Neutrophil (primary cell): ENCODE measurements around the gene ZDHHC6.

Source experiments
- H3K27ac ChIP-seq: fragments of 200-600 bp; sonication (generic); 2 replicates; pipeline ENCODE4 v1.5.1; 2016; ENCODE audit warnings: mild to moderate bottlenecking, moderate library complexity
- H3K27me3 ChIP-seq: fragments of 200-600 bp; sonication (generic); 2 replicates; pipeline ENCODE4 v1.6.0; 2016; ENCODE audit warnings: mild to moderate bottlenecking
- H3K36me3 ChIP-seq: fragments of 200-600 bp; sonication (generic); 2 replicates; pipeline ENCODE4 v1.5.1; 2017
- H3K4me1 ChIP-seq, 2 experiments: fragments of 200-600 bp in 1 of 2; sonication (generic) in 1 of 2; 1 replicate in 1 of 2; 2 replicates in 1 of 2; pipeline versions ENCODE4 v1.5.1 to v1.6.1; 2013 to 2016; ENCODE audit warnings: low read depth in 1 of 2, low read length in 1 of 2, mild to moderate bottlenecking in 1 of 2, moderate library complexity in 1 of 2; ENCODE audit not compliant: control insufficient read depth in 1 of 2, insufficient read depth in 1 of 2
- H3K4me3 ChIP-seq, 2 experiments: fragments of 200-600 bp in 1 of 2; sonication (generic) in 1 of 2; 1 replicate in 1 of 2; 2 replicates in 1 of 2; pipeline ENCODE4 v1.5.1; 2013 to 2016; ENCODE audit warnings: low read depth in 1 of 2, low read length in 1 of 2, mild to moderate bottlenecking in 1 of 2, moderate library complexity in 1 of 2
- H3K9me3 ChIP-seq: fragments of 200-600 bp; sonication (generic); 2 replicates; pipeline ENCODE4 v1.5.1; 2016
- TF ChIP-seq, protein P1 (sequence below): fragments of 200-600 bp; sonication (generic); IDR thresholded peaks from 2 replicates; pipeline ENCODE4 v1.5.1; 2016; ENCODE audit warnings: antibody characterized with exemption

ZDHHC6 gene

DNA sequence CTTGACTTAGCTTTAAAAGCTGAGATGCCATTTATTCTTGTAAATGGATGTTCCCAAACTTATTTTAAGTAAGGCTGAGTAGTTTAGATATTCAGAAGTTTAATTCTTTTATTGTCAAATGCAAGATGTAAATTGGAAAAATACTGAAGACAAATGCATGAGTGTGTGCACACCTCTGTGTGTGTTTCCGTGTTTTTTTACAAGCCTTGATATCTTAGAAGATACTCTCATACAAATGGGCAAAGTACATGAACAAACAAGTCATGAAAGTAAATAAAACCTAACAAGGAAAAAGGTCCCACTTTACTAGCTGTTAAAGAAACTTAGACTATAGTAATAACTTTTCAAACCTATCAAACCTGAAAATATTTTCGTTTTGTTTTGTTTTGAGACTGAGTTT is 43.8 kb downstream of the ZDHHC6 start:
- Histone ChIP-seq H3K27me3 (no peaks in the 10 kb centered on the region), H3K27ac (no peak overlapping the region), H3K36me3 (peaks cover 72% of the 10 kb centered on the region), H3K4me3 (no peak overlapping the region), H3K4me1 (no peaks in the 10 kb centered on the region), H3K9me3 (no peaks in the 10 kb centered on the region)
- TF ChIP-seq, protein P1, sequence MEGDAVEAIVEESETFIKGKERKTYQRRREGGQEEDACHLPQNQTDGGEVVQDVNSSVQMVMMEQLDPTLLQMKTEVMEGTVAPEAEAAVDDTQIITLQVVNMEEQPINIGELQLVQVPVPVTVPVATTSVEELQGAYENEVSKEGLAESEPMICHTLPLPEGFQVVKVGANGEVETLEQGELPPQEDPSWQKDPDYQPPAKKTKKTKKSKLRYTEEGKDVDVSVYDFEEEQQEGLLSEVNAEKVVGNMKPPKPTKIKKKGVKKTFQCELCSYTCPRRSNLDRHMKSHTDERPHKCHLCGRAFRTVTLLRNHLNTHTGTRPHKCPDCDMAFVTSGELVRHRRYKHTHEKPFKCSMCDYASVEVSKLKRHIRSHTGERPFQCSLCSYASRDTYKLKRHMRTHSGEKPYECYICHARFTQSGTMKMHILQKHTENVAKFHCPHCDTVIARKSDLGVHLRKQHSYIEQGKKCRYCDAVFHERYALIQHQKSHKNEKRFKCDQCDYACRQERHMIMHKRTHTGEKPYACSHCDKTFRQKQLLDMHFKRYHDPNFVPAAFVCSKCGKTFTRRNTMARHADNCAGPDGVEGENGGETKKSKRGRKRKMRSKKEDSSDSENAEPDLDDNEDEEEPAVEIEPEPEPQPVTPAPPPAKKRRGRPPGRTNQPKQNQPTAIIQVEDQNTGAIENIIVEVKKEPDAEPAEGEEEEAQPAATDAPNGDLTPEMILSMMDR: no peak

DNA sequence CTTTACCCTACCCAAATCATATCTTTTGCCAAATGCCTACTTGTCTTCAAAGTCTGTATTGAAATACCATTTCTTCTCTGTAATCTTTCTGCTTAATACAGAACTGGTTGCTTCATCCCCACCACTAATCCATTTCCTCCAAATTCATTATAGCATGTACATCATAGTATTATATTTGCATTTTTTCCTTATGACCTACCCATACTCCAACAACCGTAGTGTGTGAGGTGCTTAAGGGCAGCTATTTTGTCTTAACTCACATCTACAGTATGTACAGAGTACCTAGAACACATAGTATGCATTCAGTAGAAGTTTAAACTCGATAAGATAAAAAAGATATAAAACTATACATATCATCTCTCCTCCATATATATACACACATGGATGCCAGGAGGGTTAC is 49.1 kb downstream of the ZDHHC6 start:
- TF ChIP-seq, protein P1: no peak
- no peaks in the 10 kb centered on the region for H3K4me1 ChIP-seq
- H3K27ac ChIP-seq: no peak overlapping the region
- no peak overlapping the region for H3K4me3 ChIP-seq
- no peaks in the 10 kb centered on the region for H3K9me3 ChIP-seq
- no peaks in the 10 kb centered on the region for H3K27me3 ChIP-seq
- peaks cover 48% of the 10 kb centered on the region for H3K36me3 ChIP-seq

DNA sequence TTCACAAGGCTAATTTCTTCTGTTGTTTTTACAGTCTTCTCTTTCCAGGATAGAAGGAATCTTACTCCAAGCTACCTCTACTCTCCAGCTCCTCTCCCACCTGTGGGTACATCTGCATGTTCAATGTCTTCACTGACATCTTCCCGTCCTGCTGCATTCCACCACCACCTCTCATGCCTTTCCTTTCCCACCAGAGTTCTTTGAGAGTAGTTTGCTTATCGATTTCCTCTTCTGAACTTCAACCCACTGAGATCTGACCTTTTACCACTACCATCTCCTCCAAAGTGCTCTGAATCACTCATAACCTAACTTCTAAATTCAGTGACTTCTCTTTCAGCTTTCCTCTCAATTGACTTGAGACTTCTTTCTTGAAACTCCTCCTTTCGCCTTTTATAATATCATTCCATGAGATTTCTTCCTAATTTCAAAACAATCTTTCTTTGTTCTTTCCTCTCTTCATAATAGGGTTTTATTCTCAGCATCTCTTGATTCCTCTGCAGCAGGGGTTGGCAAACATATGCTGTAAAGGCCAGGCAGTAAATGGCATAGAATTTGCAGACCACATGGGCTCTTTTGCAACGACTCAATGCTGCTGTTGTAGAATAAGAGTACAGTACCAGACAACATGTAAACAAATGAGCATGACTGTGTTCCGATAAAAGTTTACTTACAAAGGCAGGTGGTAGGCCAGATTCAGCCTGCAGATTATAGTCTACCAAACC is 50.7 kb downstream of the ZDHHC6 start:
- H3K27ac ChIP-seq: no peak overlapping the region
- H3K27me3 ChIP-seq: no peaks in the 10 kb centered on the region
- H3K4me3 ChIP-seq: no peak overlapping the region
- H3K36me3 ChIP-seq: peaks cover 40% of the 10 kb centered on the region
- no peaks in the 10 kb centered on the region for H3K9me3 ChIP-seq
- TF ChIP-seq, protein P1: no peak
- H3K4me1 ChIP-seq: peaks cover 0 to 4% of the 10 kb centered on the region in 2 experiments

DNA sequence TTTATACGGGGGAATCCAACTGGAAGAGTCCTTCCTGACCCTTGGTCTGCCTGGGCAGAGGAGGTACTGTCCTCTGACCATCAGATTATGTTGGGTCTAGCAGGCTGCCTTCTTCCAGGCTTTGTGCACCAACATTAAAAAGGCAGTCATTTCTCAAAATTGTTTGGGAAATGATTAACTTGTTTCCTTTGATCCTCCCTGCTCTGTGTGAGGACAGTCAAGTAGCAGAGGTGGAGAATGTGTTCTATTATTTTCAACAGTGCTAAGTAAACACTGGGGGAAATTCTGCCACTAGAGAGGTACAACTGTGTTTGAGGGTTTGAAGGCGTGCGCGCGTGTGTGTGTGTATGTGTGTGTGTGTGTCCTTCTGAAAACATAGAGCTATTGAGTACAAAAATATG is 52.2 kb downstream of the ZDHHC6 start:
- no peak overlapping the region for H3K4me3 ChIP-seq
- peaks cover 4 to 14% of the 10 kb centered on the region in 2 experiments for H3K4me1 ChIP-seq
- H3K27me3 ChIP-seq: no peaks in the 10 kb centered on the region
- TF ChIP-seq, protein P1: no peak
- H3K9me3 ChIP-seq: no peaks in the 10 kb centered on the region
- peaks cover 36% of the 10 kb centered on the region for H3K36me3 ChIP-seq
- no peak overlapping the region for H3K27ac ChIP-seq

DNA sequence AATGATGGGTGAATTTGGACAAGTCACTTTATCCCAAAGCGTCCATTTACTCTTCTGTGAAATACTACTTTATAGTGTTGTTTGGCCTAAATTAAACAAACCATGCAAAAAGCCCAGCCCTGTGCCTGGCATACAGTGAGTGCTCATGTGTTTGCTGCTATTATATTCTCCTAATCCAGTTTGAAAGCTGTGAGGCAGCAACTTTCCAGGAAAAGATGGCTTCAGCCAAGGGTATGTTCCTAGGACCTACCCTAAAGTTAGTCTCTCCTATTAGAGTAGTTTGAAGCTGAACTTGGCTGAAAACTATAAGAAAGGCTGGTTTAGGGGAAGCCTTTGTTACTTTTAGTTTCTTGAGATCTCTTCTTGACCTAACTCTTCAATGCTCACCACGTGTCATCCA is 52.9 kb downstream of the ZDHHC6 start:
- Histone ChIP-seq H3K4me3 (no peak overlapping the region), H3K9me3 (no peaks in the 10 kb centered on the region), H3K27ac (no peak overlapping the region), H3K27me3 (no peaks in the 10 kb centered on the region), H3K36me3 (peaks cover 30% of the 10 kb centered on the region), H3K4me1 (peaks cover 9 to 21% of the 10 kb centered on the region in 2 experiments)
- TF ChIP-seq, protein P1: no peak
